Measurements from ENCODE around the gene MLXIP.

Gene MLXIP

DNA sequence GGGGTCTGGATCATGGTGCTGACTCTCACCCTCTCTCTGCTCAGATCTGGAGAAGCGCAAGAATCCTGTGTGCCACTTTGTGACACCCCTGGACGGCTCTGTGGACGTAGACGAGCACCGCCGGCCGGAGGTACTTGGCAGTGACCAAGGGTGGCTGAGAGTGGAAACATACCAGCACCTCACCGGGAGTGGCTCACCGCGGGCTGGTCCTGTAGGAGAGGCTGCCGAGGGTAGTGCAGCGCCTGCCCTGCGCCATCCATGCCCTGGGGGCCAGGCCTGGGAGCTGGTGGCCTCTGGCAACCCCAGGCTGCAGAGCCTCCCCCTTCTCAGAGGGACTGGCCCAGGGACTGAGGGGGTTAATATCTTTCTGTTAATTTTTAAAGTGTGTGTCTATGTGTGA is 49.3 kb downstream of the MLXIP start:
- H3K4me3 ChIP-seq (ENCODE audit: low read depth, low read length) = no peak overlapping the region
- TF ChIP-seq CTCF (IDR thresholded peaks at IDR 0.05; ENCODE audit: control insufficient read depth, extremely low read depth, insufficient read depth) = no peak
- DNase-seq (ENCODE audit: low read depth) = no peak

- no peak for TF ChIP-seq CTCF (IDR thresholded peaks at IDR 0.05; ENCODE audit: control insufficient read depth, extremely low read depth, insufficient read depth)
These were observed 49.9 kb downstream of the MLXIP start for GRCh38 chr12:122128481-122128880.

DNA sequence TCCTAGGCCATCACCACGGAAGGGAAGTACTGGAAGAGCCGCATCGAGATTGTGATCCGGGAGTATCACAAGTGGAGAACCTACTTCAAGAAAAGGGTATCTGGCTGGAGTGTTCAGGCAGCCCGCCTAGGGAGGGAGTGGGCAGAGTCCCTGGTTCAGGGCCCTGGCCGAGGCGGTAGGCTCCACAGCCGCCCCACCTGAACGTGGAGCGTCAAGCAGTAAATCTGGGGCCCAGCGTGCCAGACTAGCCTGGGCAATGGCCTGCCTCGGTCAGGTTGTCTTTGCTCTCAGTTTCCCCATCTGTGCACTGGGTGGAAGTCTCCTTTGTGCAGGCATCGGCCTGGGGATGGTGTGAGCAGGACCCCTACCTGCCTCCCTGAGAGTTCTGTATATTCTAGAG is 50.6 kb downstream of the MLXIP start:
- no peak for DNase-seq (ENCODE audit: low read depth)
- TF ChIP-seq CTCF (IDR thresholded peaks at IDR 0.05; ENCODE audit: control insufficient read depth, extremely low read depth, insufficient read depth) = no peak
- H3K4me3 ChIP-seq (ENCODE audit: low read depth, low read length) = no peak overlapping the region

More at GRCh38 chr12:122128481-122128880, 49.9 kb downstream of the MLXIP start:
- no peak for DNase-seq (ENCODE audit: low read depth)
- no peak overlapping the region for H3K4me3 ChIP-seq (ENCODE audit: low read depth, low read length)

DNA sequence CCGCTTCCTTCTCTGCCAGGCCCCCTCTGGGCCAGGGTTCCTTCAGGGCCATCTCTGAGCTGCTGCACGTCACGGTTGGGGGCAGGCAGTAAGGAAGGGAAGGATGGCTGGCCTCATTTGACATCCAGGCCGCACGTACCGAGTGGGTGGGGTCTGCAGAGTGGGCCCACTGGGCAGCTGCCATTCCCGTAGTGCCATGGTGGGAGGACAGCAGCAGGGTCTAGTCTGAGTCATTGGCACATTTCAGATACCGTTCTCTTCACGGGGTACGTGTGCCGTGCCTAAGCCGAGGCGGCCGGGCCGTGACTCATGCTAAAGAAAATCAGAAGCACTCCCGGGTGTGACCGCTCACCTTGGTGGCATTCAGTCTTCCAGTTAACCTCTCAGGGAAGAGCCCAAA is 51.6 kb downstream of the MLXIP start:
- no peak for TF ChIP-seq CTCF (IDR thresholded peaks at IDR 0.05; ENCODE audit: control insufficient read depth, extremely low read depth, insufficient read depth)
- H3K4me3 ChIP-seq (ENCODE audit: low read depth, low read length) = no peak overlapping the region
- no peak for DNase-seq (ENCODE audit: low read depth)

DNA sequence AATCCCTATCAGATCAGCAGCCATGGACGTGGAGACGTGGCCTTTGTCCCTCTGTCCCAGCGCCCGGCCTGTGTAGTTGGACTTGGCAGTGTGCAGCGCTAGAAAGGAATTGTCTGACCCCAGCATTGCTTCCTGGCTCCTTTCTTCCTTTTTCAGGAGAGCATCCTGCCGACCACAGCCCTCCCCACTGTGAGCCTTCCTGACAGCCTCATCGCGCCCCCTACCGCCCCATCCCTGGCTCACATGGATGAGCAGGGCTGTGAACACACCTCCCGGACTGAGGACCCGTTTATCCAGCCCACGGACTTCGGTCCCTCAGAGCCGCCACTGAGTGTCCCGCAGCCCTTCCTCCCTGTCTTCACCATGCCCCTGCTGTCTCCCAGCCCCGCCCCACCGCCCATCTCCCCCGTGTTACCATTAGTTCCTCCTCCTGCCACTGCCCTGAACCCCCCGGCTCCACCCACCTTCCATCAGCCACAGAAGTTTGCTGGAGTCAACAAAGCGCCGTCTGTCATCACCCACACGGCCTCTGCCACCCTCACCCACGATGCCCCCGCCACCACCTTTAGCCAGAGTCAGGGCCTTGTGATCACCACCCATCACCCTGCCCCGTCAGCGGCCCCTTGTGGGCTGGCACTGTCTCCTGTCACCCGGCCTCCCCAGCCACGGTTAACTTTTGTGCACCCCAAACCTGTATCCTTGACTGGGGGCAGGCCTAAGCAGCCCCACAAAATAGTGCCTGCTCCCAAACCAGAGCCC is 54.8 kb downstream of the MLXIP start:
- TF ChIP-seq CTCF (IDR thresholded peaks at IDR 0.05; ENCODE audit: control insufficient read depth, extremely low read depth, insufficient read depth) = no peak
- DNase-seq (ENCODE audit: low read depth) = no peak
- H3K4me3 ChIP-seq (ENCODE audit: low read depth, low read length) = no peak overlapping the region

GRCh38 chr12:122135437-122136031 is 57.0 kb downstream of the MLXIP start:
- no peak for DNase-seq (ENCODE audit: low read depth)
- TF ChIP-seq CTCF (IDR thresholded peaks at IDR 0.05; ENCODE audit: control insufficient read depth, extremely low read depth, insufficient read depth) = no peak
- no peak overlapping the region for H3K4me3 ChIP-seq (ENCODE audit: low read depth, low read length)

Measured in LNCaP clone FGC (cell line).